Motor neuron (in vitro differentiated cells): ENCODE data around the gene TMEM179. TPM values are rescaled to one million over a fixed set of nuclear protein-coding genes. Genes with fewer than 3 reads are reported as not detected.
A peak's percentile ranks its signal among the peaks of the same experiment; 100 is the strongest.

Source experiments
- ATAC-seq, 8 experiments: fragments of 200-7000 bp; cut with Tn5 transposase; replicated peaks in 6 of 8; 2 replicates each; pipeline ENCODE4 v1.8.0; 2021; ENCODE audit warnings: mild to moderate bottlenecking in 8 of 8, moderate library complexity in 8 of 8
- H3K27ac ChIP-seq, 2 donors: fragments of 250-450 bp; sonication (Bioruptor Pico); 2 replicates each; pipeline ENCODE4 v1.9.0; 2021; ENCODE audit warnings: antibody characterized with exemption in 2 of 2, mild to moderate bottlenecking in 2 of 2, moderate library complexity in 1 of 2
- H3K4me1 ChIP-seq, 2 donors: fragments of 250-450 bp; sonication (Bioruptor Pico); replicated peaks in 1 of 2; 2 replicates each; pipeline ENCODE4 v1.6.1; 2021; ENCODE audit warnings: antibody characterized with exemption in 2 of 2, mild to moderate bottlenecking in 2 of 2, moderate library complexity in 1 of 2
- H3K4me3 ChIP-seq, 5 donors: fragments of 250-450 bp; sonication (Bioruptor Pico); 2 replicates each; pipeline ENCODE4 v1.9.0; 2021; ENCODE audit warnings: antibody characterized with exemption in 5 of 5, mild to moderate bottlenecking in 5 of 5, moderate library complexity in 4 of 5
- WGBS, 10 experiments: fragments of 450-650 bp; shearing (Covaris generic); methylation state at CpG; one replicate each; pipeline ENCODE4 v1.0.0; 2022; 5-methylcytosine and 5-hydroxymethylcytosine counted together
- in situ Hi-C, 9 experiments: fragments of 400-800 bp; cut with MboI; loops; one replicate each; pipeline ENCODE4 v1.15.0; 2021; ENCODE audit warnings: low sequenced_read_pairs in 9 of 9, low pct_unique_long_range_greater_than_20kb in 2 of 9; ENCODE audit not compliant: unreplicated experiment in 9 of 9
- total RNA-seq, 8 experiments: library from RNA; unstranded; fragments of 300-600 nt; gene quantifications; 2 replicates each; pipeline versions ENCODE4 v1.2.3 to v1.2.4, GENCODE V29; 2022

TMEM179 gene
- total RNA-seq, 8 experiments from 2014 or later: 0.40 to 18.8 (median 12.8) TPM

DNA sequence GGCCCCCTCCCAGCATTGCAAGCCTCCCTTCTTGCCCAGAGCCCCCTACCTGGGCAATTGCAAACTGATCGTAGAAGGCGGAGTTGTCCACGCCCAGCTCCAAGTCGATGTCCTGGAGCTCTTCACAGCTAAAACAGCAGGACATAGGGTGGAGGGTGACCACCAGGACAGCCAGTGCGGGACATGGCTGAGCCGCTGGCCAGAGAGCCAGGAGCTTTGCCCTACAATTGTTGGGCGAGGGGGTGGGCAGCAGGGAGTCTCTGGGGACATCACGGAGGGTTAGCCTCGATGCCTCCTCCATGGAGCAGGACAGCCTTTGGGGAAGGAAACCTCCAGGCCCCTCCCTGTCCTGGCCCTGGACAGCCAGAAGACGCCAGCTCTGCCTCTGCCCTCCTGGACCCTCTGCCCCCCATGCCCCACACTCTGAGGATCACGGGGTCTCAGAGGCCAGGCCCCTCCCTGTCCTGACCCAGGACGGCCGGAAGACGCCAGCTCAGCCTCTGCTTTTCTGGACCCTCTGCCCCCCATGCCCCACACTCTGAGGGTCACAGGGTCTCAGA, 9.4 kb downstream of the TMEM179 start:
- WGBS, 10 experiments: 40 to 70% methylated on average over 2 of the region's 14 CpGs; no CpG with 5 or more reads in 8 of the 10 experiments
- Histone ChIP-seq H3K4me3 (no peak overlapping the region), H3K4me1 (peaks cover 19 to 22% of the 10 kb centered on the region in 2 donors), H3K27ac (no peak overlapping the region)
- in situ Hi-C loops: no loop called here
- ATAC-seq: no peak

DNA sequence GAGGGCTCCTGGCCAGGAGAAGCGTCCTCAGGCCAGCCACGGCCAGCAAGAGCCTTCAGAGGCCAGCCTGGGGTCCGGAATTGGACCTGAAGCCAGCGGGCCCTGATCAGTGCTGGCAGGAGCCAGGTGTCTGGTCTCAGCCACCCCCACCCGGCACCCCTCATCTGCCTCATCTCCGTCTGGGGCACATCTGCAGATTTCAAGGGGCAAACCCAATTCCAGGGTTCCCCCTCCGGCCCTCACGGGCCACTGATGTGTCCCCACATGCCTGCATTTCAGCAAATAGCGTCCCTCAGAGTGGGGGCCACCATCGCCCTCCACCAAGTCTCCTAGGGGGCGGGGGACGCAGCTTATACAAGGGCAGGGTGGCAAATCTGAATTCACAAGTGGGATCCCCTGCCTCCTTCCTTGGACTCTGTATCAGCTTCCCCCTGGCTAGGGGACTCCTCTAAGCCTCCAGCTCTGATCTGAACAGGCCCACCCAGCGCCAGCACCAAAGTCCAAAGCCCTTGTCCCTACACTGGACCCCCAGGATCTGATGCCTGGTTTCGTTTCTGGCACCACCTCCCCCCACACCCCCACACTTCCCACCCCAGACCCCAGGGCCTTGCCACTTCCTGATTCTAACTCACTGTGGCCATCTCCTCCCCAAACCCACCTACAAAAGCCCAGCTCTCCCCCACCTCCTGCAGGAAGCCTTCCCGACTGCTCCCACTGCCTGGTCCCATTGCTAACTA, 10.1 kb downstream of the TMEM179 start:
- in situ Hi-C loops: no loop called here
- 0 to 100% (median 37%) methylated on average over 1 to 3 of the region's 15 CpGs; no CpG with 5 or more reads in 7 of the 10 experiments for WGBS, 10 experiments
- Histone ChIP-seq H3K27ac (no peak overlapping the region), H3K4me1 (peaks cover 14 to 16% of the 10 kb centered on the region in 2 donors), H3K4me3 (no peak overlapping the region)
- ATAC-seq: no peak

DNA sequence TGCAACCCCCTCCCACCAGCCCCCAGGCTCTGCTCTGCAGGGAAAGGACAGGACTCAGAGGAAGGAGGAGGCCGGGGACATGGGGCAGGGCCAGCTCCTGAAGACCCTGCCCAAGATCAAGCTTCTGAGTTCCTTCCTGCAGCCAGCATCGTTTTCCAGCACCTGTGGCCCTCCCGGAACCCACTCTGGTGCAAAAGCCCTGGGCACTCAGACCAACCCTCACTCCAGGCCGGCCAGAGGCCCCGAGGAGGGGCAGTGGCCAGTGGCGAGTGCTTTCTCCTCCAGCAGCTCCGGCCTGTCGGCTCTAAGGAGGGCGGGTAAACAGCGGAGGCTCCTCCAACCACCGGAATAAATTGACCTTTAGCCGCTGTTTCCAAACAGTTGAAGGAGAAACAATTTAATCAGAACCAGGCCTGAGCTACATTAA, 10.8 kb downstream of the TMEM179 start:
- peaks cover 13 to 16% of the 10 kb centered on the region in 2 donors for H3K4me1 ChIP-seq
- H3K4me3 ChIP-seq: no peak overlapping the region
- in situ Hi-C loops: no loop called here
- peak in 5 of 8 experiments; percentile 32 to 48 (median 43) for ATAC-seq
- 0 to 83% (median 60%) methylated on average over 1 to 4 of the region's 12 CpGs; no CpG with 5 or more reads in 5 of the 10 experiments for WGBS, 10 experiments
- no peak overlapping the region for H3K27ac ChIP-seq

DNA sequence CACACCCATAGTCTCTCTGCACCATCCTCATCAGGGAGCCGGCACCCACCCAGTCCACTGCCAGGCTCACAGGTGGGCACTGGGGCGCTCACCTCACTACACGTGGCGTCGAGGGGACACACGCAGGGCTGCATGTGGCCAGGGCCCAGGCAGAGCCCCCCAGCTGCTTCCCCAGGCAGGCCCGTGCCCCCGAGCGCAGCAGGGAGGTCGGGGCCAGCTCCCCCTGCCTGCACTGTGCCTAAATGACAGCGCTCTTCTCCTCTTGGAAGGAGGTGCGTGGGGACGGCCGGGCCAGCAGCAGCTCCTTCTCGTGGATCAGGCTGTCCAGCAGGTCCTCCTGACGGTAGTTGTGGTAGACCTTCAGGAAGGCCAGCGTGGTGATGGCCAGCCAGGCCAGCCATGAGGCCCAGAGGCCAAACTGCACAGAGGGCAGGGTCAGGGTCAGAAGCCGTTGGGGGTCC, 11.3 kb downstream of the TMEM179 start:
- ATAC-seq: peak in 1 of 8 experiments; percentile 11
- Histone ChIP-seq H3K4me1 (peaks cover 9 to 12% of the 10 kb centered on the region in 2 donors), H3K27ac (no peak overlapping the region), H3K4me3 (no peak overlapping the region)
- in situ Hi-C loops: no loop called here
- WGBS, 10 experiments: 20 to 83% (median 35%) methylated on average over 1 to 5 of the region's 18 CpGs; no CpG with 5 or more reads in 7 of the 10 experiments

DNA sequence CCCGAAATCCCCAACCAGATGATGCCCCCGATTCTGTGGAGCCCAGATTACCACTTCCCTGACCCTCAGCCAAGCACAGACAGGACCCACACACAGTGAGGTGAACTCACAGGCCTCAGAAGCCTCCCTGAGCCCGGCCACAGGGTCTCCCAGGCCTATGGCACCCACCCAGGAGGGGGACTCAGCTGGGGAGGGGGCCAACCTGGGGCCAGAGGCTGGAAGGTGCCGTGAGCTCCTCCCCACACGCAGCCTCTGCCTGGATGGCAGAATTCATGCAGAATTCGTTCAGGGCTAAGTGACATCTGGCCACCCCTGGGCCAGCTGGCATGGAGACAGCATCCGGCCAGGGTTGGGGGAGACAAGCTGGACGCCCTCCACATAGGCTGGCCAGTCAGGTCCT, 11.8 kb downstream of the TMEM179 start:
- H3K27ac ChIP-seq: no peak overlapping the region
- H3K4me3 ChIP-seq: no peak overlapping the region
- peaks cover 13 to 14% of the 10 kb centered on the region in 2 donors for H3K4me1 ChIP-seq
- WGBS, 10 experiments: 0 to 75% (median 0%) methylated on average over 1 to 2 of the region's 8 CpGs; no CpG with 5 or more reads in 6 of the 10 experiments
- in situ Hi-C loops: no loop called here
- ATAC-seq: no peak

DNA sequence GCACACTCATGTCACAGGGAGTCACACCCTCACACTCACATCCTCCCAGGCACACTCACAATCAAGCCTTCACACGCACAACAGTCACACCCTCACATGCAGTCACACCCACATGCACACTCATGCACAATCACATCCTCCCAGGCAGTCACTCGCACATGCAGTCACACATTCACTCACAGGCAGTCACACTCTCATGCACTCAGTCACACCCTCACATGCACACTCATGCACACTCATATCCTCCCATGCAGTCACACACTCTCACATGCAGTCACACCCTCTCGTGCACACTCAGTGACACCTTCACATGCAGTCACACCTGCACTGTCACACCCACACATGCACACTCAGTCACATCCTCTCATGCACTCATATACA, 12.3 kb downstream of the TMEM179 start:
- ATAC-seq: no peak
- in situ Hi-C loops: no loop called here
- Histone ChIP-seq H3K4me1 (peaks cover 18 to 19% of the 10 kb centered on the region in 2 donors), H3K27ac (no peak overlapping the region), H3K4me3 (no peak overlapping the region)
- 60 to 86% (median 80%) methylated on average over 1 to 2 of the region's 3 CpGs; no CpG with 5 or more reads in 6 of the 10 experiments for WGBS, 10 experiments

DNA sequence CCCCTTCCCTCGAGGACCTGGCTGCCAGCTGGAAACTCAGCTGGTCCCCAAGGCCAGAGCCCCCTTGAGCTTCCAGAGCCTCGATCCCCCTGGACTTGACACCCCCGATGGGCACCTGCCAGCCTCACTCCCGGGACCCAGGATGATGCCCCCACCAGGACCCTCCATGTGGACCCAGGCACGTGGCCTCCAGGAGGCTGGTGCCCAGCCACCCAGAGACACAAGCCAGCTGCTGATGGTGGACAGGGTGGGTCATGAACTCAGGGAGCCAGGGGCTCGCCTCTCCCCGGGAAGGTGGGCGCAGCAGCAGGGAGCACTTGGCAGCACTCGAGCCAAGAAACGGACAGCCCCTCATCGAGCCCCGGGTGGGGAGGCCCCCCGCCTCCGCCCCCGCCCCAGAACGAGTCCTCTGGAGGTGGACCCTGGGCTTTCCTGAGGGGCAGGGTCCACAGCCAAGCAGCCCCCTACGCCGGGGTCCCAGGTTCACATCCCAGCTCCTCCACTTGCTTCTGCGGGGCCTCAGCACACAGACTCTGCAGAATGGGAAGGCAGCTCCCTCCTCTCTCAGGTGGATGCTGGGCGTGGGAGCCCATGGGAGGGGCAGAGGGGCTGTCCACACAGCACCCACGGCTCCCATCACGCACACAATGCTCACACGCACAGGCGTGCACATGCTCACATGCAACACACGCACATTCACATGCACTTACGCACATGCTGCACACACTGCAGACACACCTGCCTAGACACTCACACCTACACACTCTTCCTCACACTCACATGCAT, 12.9 kb downstream of the TMEM179 start:
- ATAC-seq: no peak
- no peak overlapping the region for H3K4me3 ChIP-seq
- in situ Hi-C loops: no loop called here
- H3K27ac ChIP-seq: no peak overlapping the region
- WGBS, 10 experiments: 60% methylated on average over 1 of the region's 26 CpGs; no CpG with 5 or more reads in 9 of the 10 experiments
- H3K4me1 ChIP-seq: peaks cover 21 to 22% of the 10 kb centered on the region in 2 donors

DNA sequence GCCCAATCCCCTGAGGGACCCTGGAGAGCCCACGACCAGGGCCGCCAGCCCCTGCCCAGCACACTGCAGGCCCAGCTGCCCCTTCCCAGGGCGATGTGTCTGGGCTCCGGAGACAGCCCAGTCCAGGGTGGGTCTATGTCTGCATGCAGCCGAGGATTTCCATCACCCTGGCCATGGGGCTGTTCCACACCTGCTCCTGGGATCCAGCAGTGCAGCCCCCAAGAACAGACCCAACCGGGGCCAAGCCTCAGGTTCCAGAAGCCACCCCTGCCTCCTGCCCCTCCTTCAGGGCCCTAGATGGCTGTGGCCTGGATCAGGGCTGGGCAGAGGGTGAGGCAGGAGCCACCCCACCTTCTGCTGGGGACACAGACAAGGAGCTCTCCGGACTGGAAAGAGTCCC, 13.5 kb downstream of the TMEM179 start:
- 47 to 80% (median 60%) methylated on average over 1 to 3 of the region's 7 CpGs; no CpG with 5 or more reads in 7 of the 10 experiments for WGBS, 10 experiments
- peaks cover 22 to 23% of the 10 kb centered on the region in 2 donors for H3K4me1 ChIP-seq
- H3K4me3 ChIP-seq: no peak overlapping the region
- no peak for ATAC-seq
- in situ Hi-C loops: no loop called here
- no peak overlapping the region for H3K27ac ChIP-seq

DNA sequence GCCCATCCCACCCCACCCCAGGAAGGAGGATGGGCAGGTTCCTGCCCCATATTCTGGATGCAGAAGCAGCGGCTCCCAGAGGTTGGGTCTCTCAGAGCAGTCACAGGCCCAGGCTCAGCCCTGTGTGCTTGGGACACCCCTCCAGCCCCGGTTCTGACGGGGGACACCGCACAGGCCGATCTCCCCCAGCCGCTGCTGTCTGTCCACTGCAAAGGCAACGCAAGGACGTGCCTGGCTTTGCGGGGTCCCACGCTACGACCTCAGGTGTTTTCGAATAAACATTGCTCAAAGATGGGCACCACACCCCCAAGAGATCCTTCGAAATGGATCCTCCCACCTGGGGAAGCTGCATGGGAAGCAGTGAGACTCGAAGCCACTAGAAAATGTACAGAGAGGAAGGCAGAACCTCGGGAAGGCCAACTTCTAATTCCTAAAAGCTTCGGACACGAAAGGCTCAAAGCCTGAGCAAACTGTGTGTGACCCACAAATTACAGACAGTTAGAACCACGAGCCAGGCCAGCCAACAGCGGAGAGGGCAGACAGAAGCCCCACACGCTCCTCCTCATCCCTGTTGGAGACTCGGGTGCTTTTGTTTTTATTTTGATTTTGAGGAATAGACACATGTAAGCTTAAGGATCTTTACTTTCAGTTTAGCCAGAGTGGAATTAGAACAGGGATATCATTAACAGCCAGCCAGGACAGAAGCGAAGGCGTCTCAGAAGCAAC, 14.2 kb downstream of the TMEM179 start:
- WGBS, 10 experiments: 20 to 83% (median 70%) methylated on average over 2 to 10 of the region's 23 CpGs; no CpG with 5 or more reads in 3 of the 10 experiments
- Histone ChIP-seq H3K27ac (no peak overlapping the region), H3K4me1 (peaks cover 22 to 23% of the 10 kb centered on the region in 2 donors), H3K4me3 (no peak overlapping the region)
- in situ Hi-C loops: no loop called here
- ATAC-seq: no peak

DNA sequence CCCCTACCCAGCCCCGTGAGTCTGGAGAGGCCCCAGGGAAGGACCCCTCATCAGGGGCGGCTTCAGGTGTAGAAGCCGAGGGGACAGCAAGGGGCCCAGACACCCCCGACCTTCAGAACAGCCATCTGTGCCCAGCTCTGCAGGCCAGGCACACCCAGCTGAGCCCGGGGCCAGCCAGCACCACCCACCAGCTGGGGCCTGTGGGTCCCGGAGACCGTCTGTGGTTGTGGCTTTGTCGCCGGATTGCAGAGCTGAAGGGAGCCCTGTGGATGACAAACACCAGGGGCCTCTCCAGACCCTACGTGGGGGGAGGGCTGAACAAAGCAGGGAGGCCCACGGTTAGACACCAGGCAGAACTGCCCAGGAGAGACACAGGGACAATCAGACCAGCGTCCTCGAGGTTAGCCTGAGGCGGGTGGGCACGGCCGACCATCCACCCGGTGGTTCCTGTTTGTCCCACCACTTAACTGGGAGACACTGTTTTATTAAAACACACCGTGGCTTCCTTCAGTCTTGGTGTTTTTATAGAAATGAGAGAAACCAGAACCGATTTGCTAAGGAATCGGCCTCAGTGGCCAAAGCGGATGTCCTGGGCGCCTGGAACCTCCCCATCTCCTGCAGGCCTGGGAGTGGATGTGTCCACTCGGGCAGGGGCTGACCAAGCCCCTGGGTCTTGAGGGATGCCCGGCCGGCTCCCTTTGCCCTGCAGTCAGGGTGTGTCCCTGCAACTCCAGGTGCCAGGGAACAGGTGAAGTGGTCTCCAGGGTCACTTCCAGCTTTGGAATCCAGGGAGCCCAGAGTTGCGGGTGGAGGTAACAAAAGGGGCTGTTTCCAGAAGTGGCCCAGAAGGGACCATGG, 15.0 kb downstream of the TMEM179 start:
- 17 to 100% (median 72%) methylated on average over 1 to 7 of the region's 26 CpGs; no CpG with 5 or more reads in 4 of the 10 experiments for WGBS, 10 experiments
- Histone ChIP-seq H3K27ac (no peak overlapping the region), H3K4me1 (peaks cover 24 to 29% of the 10 kb centered on the region in 2 donors), H3K4me3 (no peak overlapping the region)
- peak in 1 of 8 experiments; percentile 17 for ATAC-seq
- in situ Hi-C loops: no loop called here

DNA sequence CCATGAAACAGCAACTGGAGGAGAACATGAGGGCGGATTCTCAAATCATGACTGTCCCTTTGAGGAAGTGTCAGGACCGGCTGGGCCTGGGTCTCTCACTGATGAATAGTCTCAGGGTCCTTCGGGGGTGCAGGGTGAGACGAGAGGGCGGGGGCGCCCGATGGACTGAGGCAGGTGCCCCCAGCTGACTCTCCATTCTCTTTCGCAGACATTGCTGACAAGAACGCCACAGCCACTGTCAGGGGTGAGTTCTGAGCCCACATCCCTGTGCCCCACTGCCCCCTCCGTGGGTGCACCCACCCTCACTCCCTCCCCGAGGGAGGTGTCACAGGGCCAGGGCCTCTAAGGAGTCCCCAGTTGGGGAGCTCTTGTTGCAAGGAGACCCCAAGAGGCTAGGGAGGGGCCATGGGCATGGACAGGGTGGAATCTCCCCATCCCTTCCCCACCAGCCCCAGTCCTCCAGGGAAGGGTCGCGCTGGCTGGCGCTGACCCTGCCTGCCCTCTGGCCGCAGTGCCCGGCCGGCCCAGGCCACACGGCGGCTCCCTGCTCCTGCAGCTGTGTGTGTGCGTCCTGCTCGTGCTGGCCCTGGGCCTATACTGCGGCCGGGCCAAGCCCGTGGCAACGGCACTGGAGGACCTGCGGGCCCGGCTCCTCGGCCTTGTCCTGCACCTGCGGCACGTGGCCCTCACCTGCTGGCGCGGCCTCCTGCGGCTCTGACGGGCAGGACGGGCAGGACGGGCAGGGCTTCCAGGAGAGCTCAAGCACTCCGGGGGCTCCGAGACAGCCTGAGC, 16.3 kb downstream of the TMEM179 start:
- WGBS, 10 experiments: 91% methylated on average over 9 to 17 of the region's 38 CpGs; no CpG with 5 or more reads in 8 of the 10 experiments
- no peak overlapping the region for H3K27ac ChIP-seq
- no peak overlapping the region for H3K4me3 ChIP-seq
- ATAC-seq: no peak
- peaks cover 22 to 30% of the 10 kb centered on the region in 2 donors for H3K4me1 ChIP-seq
- in situ Hi-C loops: no loop called here
